Mesodermal cell (in vitro differentiated cells): ENCODE data around the gene GCAT.

ENCODE experiments used
- H3K27ac ChIP-seq: 2 replicates; pipeline ENCODE4 v1.7.0; 2013; ENCODE audit warnings: mild to moderate bottlenecking, low read depth, low read length, moderate library complexity; ENCODE audit not compliant: severe bottlenecking
- H3K36me3 ChIP-seq: 2 replicates; pipeline ENCODE4 v1.7.1; 2013; ENCODE audit warnings: mild to moderate bottlenecking, low read length, moderate library complexity; ENCODE audit not compliant: control insufficient read depth, insufficient read depth
- H3K4me1 ChIP-seq: one replicate; pipeline ENCODE4 v1.7.1; 2013; ENCODE audit warnings: mild to moderate bottlenecking, low read length; ENCODE audit not compliant: insufficient read depth, control insufficient read depth, poor library complexity, severe bottlenecking
- H3K4me3 ChIP-seq: 2 replicates; pipeline ENCODE4 v1.7.0; 2013; ENCODE audit warnings: low read length, control low read depth, mild to moderate bottlenecking; ENCODE audit not compliant: insufficient read depth, poor library complexity, severe bottlenecking; ENCODE audit errors: extremely low read depth
- H3K9me3 ChIP-seq: 2 replicates; pipeline ENCODE4 v1.7.1; 2013; ENCODE audit warnings: mild to moderate bottlenecking, low read length, moderate library complexity; ENCODE audit not compliant: control insufficient read depth
- WGBS, 2 experiments: methylation state at CpG; one replicate each; pipeline ENCODE4 v1.1.5; 2013; ENCODE audit warnings: missing lambda C conversion rate in 2 of 2; ENCODE audit not compliant: insufficient coverage in 2 of 2; 5-methylcytosine and 5-hydroxymethylcytosine counted together

Gene GCAT

DNA sequence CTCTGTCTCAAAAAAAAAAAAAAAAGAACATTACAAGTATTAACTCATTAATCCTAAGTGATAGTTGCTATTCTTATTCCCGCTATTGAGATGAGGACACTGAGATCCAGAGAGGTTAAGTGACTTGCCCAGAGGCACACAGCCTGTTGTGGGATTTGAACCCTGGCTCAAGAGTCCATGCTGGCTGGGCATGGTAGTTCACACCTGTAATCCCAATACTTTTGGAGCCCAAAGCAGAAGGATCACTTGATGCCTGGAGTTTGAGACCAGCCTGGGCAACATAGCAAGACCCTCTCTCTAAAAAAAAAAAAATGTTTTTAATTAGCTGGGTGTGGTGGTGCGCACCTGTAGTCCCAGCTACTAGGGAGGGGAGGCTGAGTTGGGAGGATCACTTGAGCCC is 4.1 kb downstream of the GCAT start:
- no peaks in the 10 kb centered on the region for H3K9me3 ChIP-seq
- no peak overlapping the region for H3K27ac ChIP-seq
- WGBS, 2 experiments: 100% methylated on average over 1 to 2 of the region's 2 CpGs
- H3K36me3 ChIP-seq: peaks cover 11% of the 10 kb centered on the region
- no peak overlapping the region for H3K4me3 ChIP-seq
- H3K4me1 ChIP-seq: peaks cover 5% of the 10 kb centered on the region

DNA sequence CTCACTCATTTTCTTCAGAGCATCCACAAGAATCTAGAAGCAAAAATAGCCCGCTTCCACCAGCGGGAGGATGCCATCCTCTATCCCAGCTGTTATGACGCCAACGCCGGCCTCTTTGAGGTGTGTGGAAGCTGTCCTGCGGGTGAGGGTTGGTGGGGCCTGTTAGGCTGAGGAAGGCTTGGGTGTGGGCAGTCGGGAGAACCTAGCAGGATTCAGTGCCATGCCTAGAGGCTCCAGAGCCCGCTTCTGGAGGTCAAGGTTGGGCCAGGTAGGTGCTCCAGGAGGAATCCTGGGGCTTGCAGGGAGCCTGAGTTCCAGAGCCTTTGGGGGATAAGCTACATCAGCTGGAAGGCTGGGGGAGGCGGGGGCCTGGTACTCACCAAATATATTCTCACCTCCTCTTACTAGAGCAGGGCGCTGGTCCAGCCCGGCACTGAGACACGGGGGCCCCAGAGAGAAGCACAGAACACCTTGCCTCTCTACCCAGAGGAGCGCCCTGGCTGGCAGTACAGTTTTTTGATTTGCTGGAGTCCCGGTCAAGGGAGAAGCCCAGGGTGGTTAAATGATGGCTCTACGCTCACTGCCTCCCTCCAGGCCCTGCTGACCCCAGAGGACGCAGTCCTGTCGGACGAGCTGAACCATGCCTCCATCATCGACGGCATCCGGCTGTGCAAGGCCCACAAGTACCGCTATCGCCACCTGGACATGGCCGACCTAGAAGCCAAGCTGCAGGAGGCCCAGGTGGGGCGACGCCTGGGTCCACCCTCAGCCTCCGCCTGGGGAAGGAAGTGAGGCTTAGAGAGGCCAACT is 5.3 kb downstream of the GCAT start:
- H3K4me3 ChIP-seq: no peak overlapping the region
- peaks cover 4% of the 10 kb centered on the region for H3K4me1 ChIP-seq
- no peak overlapping the region for H3K27ac ChIP-seq
- WGBS, 2 experiments: 95 to 97% methylated on average over 19 to 22 of the region's 27 CpGs
- peaks cover 11% of the 10 kb centered on the region for H3K36me3 ChIP-seq
- no peaks in the 10 kb centered on the region for H3K9me3 ChIP-seq

DNA sequence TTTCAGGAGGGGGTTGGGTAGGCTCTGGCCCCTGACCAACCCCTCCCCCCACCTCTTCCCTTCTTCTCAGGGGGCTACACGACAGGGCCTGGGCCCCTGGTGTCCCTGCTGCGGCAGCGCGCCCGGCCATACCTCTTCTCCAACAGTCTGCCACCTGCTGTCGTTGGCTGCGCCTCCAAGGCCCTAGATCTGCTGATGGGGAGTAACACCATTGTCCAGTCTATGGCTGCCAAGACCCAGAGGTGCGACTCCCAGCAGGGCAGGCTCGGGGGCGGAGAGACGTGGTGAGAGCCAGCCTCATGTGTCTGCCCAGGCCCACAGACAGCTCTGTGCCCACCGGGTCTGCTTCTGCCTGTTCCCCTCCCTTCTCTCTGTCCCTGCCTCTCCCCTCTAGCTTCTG is 7.9 kb downstream of the GCAT start:
- no peaks in the 10 kb centered on the region for H3K9me3 ChIP-seq
- H3K4me1 ChIP-seq: peaks cover 16% of the 10 kb centered on the region
- no peak overlapping the region for H3K27ac ChIP-seq
- H3K36me3 ChIP-seq: peaks cover 11% of the 10 kb centered on the region
- 86 to 92% methylated on average over 8 to 12 of the region's 12 CpGs for WGBS, 2 experiments
- H3K4me3 ChIP-seq: no peak overlapping the region

DNA sequence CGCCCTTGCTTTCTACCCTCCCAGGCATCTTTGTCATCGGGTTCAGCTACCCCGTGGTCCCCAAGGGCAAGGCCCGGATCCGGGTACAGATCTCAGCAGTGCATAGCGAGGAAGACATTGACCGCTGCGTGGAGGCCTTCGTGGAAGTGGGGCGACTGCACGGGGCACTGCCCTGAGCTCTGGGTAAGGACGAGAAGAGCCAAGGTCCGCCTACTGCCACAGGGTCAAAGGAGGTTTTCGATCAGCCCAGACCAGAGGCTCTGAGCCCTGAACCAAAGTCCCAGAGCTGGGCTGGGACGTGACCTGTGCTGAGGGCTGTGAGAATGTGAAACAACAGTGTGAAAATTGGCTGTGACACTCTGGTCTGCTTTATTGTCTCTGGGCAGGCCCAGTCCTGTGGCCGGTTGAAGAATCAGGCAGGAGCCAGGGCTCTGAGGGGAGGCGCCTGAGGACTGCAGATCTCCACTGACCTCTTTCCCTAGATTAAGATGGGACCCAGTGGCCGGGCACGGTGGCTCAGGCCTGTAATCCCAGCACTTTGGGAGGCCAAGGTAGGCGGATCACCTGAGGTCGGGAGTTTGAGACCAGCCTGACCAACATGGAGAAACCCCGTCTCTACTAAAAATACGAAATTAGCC is 8.9 kb downstream of the GCAT start:
- H3K4me1 ChIP-seq: peaks cover 16% of the 10 kb centered on the region
- peaks cover 11% of the 10 kb centered on the region for H3K36me3 ChIP-seq
- H3K4me3 ChIP-seq: no peak overlapping the region
- H3K9me3 ChIP-seq: no peaks in the 10 kb centered on the region
- 93 to 97% methylated on average over 20 to 23 of the region's 23 CpGs for WGBS, 2 experiments
- no peak overlapping the region for H3K27ac ChIP-seq

DNA sequence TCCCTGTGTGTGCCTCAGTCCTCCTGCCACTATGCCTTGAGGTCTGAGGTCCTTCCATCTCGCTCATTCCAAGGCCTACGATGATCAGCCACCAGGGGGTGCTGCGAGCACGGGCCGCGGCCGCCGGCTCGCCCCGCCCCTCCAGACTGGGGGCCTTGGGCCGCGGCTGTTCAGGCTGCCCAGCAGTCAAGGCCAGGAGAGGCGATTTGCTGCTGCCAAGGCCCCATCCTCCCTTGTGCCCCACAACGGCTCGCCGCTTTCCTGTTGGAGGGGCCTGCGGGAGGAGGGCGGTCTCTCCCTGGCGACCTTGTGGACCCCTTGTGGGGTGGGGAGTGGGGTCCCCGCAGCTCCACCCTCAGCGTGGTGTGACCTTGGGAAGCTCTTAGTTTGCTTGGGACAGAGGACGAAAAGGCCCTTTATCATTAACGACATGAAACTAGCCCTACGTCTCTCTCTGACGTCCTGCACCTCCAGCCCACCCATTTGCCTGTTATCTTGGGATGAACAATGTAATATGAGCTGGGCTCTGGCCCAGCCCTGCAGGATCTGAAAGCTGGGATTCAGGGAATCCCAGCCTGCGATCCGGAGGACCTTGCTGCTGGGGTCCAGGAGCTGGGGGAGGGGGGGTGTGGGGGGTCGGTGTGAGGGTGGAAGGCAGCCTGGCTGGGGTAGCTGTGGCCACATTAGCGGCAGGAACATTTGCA is 10.1 kb downstream of the GCAT start:
- Histone ChIP-seq H3K4me3 (peak overlapping the region; percentile 19), H3K9me3 (no peaks in the 10 kb centered on the region), H3K36me3 (peaks cover 11% of the 10 kb centered on the region), H3K4me1 (peaks cover 22% of the 10 kb centered on the region), H3K27ac (peak overlapping the region; percentile 94)
- WGBS, 2 experiments: 0 to 1% methylated on average over 10 to 14 of the region's 29 CpGs

DNA sequence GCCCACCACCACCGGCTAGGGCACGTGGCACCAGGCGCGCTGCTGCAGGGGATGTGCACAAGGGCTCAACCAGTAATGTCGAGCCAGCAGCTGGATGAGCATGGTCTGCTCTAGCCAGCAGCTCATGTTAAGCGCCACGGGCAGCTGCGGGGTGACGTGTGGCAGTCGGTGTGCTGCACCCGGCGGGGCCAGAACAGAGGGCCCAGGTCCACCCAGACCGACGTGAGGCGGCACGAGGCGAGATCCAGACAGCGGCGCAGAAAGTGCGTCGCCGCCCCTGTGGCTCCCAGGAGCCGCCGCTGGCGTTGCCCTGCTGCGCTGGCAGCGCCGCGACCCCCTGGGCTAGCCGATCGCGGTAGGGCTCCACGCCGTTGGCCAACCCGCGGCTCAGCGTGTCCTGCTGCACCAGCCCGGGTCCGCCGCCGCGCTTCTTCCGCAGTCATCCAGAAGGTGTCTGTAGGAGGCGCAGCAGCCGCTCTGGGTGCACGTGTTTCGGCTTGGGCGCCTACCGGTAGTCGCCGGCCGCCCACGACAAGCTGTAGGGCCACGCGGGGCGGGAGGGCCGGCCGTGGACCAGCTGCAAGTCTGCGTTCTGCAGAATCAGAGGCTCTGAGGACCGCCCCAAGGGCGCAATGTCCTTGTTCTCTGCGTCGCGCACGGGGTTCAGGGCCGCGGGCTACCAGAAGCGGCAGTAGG is 10.8 kb downstream of the GCAT start:
- Histone ChIP-seq H3K4me1 (peaks cover 22% of the 10 kb centered on the region), H3K36me3 (peaks cover 9% of the 10 kb centered on the region), H3K27ac (peak overlapping the region; percentile 94), H3K4me3 (peak overlapping the region; percentile 19), H3K9me3 (no peaks in the 10 kb centered on the region)
- WGBS, 2 experiments: 7% methylated on average over 53 to 68 of the region's 68 CpGs

DNA sequence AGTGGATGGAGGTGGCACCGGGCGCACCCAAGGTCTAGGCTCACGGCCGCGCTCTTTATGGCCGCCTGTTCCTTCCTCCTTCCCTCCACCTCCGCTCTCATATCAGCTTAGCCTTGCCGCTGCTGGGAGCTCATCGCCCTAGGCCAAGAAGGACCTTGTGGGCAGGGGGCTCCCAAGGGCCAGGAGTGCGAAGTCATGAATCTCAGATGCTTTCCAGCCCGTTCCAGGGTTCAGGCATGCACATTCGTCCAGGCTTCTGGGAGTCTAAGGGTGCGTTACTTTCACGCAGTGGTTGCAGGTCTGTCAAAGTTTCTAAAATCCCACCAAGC is 11.3 kb downstream of the GCAT start:
- no peaks in the 10 kb centered on the region for H3K9me3 ChIP-seq
- peaks cover 22% of the 10 kb centered on the region for H3K4me1 ChIP-seq
- 52 to 62% methylated on average over 7 to 12 of the region's 14 CpGs for WGBS, 2 experiments
- no peak overlapping the region for H3K4me3 ChIP-seq
- no peak overlapping the region for H3K27ac ChIP-seq
- H3K36me3 ChIP-seq: peaks cover 8% of the 10 kb centered on the region

DNA sequence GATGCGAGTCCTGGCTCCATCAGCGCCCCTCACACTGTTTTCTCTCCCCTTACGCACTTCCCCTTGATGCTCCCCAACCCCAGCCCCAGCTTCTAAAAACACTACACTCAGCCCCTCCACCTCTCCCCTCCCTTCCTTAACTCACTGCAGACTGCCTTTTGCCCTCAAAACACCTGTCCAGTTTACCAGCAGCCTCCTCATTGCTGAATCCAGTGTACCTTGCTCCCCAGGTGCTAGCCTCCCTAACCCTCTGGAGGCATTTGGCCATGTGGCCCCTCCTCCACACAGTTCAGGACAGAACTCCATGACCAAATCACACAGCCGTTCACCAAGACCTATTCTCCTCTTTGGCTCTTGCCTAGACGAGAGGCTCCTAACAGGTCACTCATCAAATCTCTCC is 12.6 kb downstream of the GCAT start:
- Histone ChIP-seq H3K36me3 (no peaks in the 10 kb centered on the region), H3K27ac (no peak overlapping the region), H3K4me3 (no peak overlapping the region), H3K4me1 (peaks cover 22% of the 10 kb centered on the region), H3K9me3 (no peaks in the 10 kb centered on the region)
- WGBS, 2 experiments: 90 to 100% methylated on average over 2 to 5 of the region's 5 CpGs

DNA sequence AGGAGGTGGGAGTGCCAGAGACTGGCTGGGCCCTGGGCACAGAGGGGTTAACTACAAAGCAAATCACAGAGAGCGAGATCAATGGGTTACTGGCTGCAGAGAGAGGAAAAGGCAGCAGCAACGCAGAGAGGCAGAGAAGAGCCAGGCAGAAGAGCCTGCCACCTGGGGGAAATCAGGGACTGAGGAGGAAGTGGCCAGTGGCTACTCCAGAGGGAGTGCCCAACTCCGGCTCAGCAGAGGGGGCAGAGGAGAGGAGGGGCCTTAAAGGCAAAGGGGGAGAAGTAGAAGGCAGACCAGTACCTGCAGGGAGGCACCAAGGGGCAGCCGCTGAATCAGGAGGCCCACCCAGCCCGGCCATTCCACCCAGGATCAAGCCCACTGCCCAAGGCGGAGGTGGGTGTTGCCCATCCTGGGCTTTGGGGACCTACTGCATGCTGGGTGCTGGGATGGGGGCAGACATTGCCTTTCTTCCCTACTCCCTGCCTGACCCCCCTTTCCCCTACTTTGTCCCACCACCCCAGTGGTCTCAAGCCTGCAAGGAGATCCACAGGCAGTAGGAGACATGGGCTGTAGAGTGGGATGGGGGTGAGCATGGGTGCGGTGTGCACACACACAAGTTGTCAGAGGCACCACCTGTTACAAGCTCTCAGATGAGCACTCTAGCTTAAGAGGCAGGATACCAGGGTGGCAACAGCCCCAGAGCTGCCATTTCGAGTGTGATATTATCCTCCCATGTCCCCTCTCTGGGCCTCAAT is 14.5 kb downstream of the GCAT start:
- Histone ChIP-seq H3K4me3 (no peak overlapping the region), H3K27ac (no peak overlapping the region), H3K4me1 (peaks cover 22% of the 10 kb centered on the region), H3K36me3 (no peaks in the 10 kb centered on the region), H3K9me3 (no peaks in the 10 kb centered on the region)
- 39 to 60% methylated on average over 5 to 8 of the region's 8 CpGs for WGBS, 2 experiments
